K562 (cell line): ENCODE data around the gene ZNF32. TPM values are rescaled to one million over a fixed set of nuclear protein-coding genes. Genes with fewer than 3 reads are reported as not detected.

Source experiments
- BRD4 ChIP-seq: fragments of 200-600 bp; sonication (generic); IDR thresholded peaks from 2 replicates; pipeline ENCODE4 v1.6.1; 2017; ENCODE audit warnings: inconsistent platforms
- EHMT2 ChIP-seq: fragments of 450-650 bp; IDR thresholded peaks from 2 replicates; pipeline ENCODE4 v1.6.1; 2018; ENCODE audit warnings: antibody characterized with exemption
- FOXA3 ChIP-seq, 2 experiments: fragments of 450-650 bp in 1 of 2; sonication (generic) in 1 of 2; formaldehyde crosslinking; IDR thresholded peaks in 1 of 2; conservative IDR thresholded peaks in 1 of 2; 2 replicates each; pipeline versions ENCODE4 v1.4.0 to v1.8.0; 2020 to 2022; ENCODE audit warnings: mild to moderate bottlenecking in 2 of 2, missing genetic modification reagents in 1 of 2
- FOXM1 ChIP-seq, 2 experiments: fragments of 450-650 bp in 1 of 2; sonication (generic) in 1 of 2; formaldehyde crosslinking in 1 of 2; IDR thresholded peaks; 2 replicates each; pipeline versions ENCODE4 v1.6.1 to v1.9.0; 2017 to 2022; ENCODE audit warnings: low read depth in 2 of 2, mild to moderate bottlenecking in 2 of 2, missing genetic modification reagents in 1 of 2, moderate library complexity in 1 of 2
- HNRNPLL ChIP-seq: fragments of 200-400 bp; formaldehyde crosslinking; IDR thresholded peaks from 2 replicates; pipeline ENCODE4 v1.6.1; 2017; ENCODE audit warnings: low read length, low read depth, mild to moderate bottlenecking; ENCODE audit not compliant: poor library complexity, severe bottlenecking
- POLR2AphosphoS2 ChIP-seq: IDR thresholded peaks from 2 replicates; pipeline ENCODE4 v1.6.1; 2012; ENCODE audit warnings: low read length, improper control_type of control experiment
- XRCC4 ChIP-seq: IDR thresholded peaks from one replicate; pipeline ENCODE4 v1.6.1; 2011; ENCODE audit not compliant: insufficient read depth, insufficient read length; ENCODE audit errors: extremely low read depth
- ZNF197 ChIP-seq: fragments of 200-800 bp; sonication (Bioruptor generic); IDR thresholded peaks from 2 replicates; pipeline ENCODE4 v1.6.1; 2016; ENCODE audit warnings: low read depth, missing genetic modification characterization, missing compliant biosample characterization
- ZNF707 ChIP-seq: fragments of 250-450 bp; sonication (Bioruptor Pico); conservative IDR thresholded peaks from 2 replicates; pipeline ENCODE4 v1.8.0; 2022; ENCODE audit warnings: inconsistent platforms, mild to moderate bottlenecking, moderate library complexity
- polyA plus RNA-seq, 8 experiments: library from polyadenylated mRNA; depleted of rRNA in 4 of 8; stranded (reverse) in 5 of 8; unstranded in 3 of 8; fragments of >200 nt; fragmentation: Nextera tagmentation in 2 of 8; fragmentation: Illumina TruSeq in 1 of 8; extraction: Ambion mirVana in 2 of 8; extraction: Trizol in 1 of 8; gene quantifications; 2 replicates each; pipeline versions ENCODE4 v1.2.1 to v1.2.3, GENCODE V29; 2011 to 2014; ENCODE audit warnings: inconsistent platforms in 1 of 8, missing spikeins in 1 of 8
- total RNA-seq, 7 experiments: library from RNA; depleted of rRNA in 6 of 7; stranded (reverse); fragments of >200 nt in 6 of 7; fragmentation: Illumina TruSeq in 2 of 7; extraction: Trizol in 2 of 7; gene quantifications; 2 replicates each; pipeline versions ENCODE4 v1.2.1 to v1.2.3, GENCODE V29; 2011 to 2021; ENCODE audit warnings: low replicate concordance in 1 of 7
- TF ChIP-seq, protein P1 (sequence below), 2 experiments: IDR thresholded peaks; 2 replicates each; pipeline ENCODE4 v1.6.1; 2011; ENCODE audit warnings: borderline replicate concordance in 1 of 2, control low read depth in 1 of 2, low read depth in 1 of 2, low read length in 1 of 2, mild to moderate bottlenecking in 1 of 2, mixed read lengths in 1 of 2, moderate library complexity in 1 of 2; ENCODE audit not compliant: insufficient read depth in 1 of 2, insufficient read length in 1 of 2, poor library complexity in 1 of 2, severe bottlenecking in 1 of 2; ENCODE audit errors: extremely low read depth in 1 of 2
- TF ChIP-seq, protein P2 (sequence below), 2 experiments: fragments of 450-650 bp; IDR thresholded peaks; 2 replicates each; pipeline ENCODE4 v1.6.1; 2018; ENCODE audit warnings: mild to moderate bottlenecking in 2 of 2, low read depth in 1 of 2; ENCODE audit not compliant: partially characterized antibody in 2 of 2
- TF ChIP-seq, protein P3 (sequence below): fragments of 250-450 bp; sonication (Bioruptor Pico); IDR thresholded peaks from 2 replicates; pipeline ENCODE4 v1.4.0; 2020

Gene ZNF32
- total and polyA plus RNA-seq, 9 of the 15 experiments (the other 6 are each of a cell fraction or from before 2014, with no cell fraction given) = 17.3 to 57.0 (median 26.3) TPM

DNA sequence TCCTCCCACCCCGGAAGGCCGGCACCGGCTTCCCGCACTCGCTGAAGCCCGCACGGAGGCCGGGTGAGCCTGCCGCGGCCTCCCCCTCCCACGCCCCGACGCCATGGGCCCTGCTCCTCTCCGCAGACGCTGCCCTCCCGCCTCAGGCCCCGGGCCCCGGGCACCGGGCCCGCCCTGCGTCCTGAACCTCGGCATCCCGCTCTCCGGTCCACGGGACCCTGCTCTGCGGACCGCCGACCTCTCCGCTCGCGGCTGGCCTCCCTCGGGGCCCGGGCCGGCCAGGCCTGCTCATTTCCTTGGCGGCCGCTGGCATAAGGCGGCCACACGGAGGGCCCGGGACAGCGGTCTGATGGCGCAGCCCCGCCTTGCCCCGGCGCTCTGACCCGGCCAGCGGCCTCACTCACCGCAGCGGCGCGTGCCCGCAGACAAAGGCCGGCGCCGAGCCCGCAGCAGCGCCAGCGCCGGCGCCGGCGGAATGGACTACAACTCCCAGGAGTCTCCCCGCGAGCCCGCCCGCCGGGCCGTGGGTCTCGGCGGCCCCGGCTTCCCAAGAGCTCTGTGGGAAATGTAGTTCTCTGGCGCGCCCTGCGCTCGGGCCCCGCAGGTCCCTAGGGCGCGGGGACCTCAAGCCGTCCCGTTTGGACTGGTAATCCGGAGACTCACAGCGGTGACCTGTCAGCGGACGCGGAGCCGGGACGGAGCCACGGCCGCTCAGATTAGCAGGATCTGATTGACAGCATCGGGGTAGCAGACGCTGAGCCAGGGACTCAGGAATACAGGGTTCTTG, at the start of gene ZNF32 (continued):
- peak; percentile 74; the same call in 1 of the 2 replicates for TF ChIP-seq BRD4
- no peak for TF ChIP-seq ZNF707 (CRISPR knock-in tag)
- TF ChIP-seq FOXA3 (CRISPR knock-in tag; conservative IDR thresholded peaks at IDR 0.05 in 1 of 2, IDR thresholded peaks at IDR 0.05 in 1 of 2) = no peak
- TF ChIP-seq XRCC4 = no peak
- TF ChIP-seq, protein P1, sequence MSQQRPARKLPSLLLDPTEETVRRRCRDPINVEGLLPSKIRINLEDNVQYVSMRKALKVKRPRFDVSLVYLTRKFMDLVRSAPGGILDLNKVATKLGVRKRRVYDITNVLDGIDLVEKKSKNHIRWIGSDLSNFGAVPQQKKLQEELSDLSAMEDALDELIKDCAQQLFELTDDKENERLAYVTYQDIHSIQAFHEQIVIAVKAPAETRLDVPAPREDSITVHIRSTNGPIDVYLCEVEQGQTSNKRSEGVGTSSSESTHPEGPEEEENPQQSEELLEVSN (IDR thresholded peaks at IDR 0.05; ENCODE audit: borderline replicate concordance in 1 of 2, extremely low read depth in 1 of 2, insufficient read depth in 1 of 2, insufficient read length in 1 of 2, low read depth in 1 of 2, low read length in 1 of 2, poor library complexity in 1 of 2, severe bottlenecking in 1 of 2) = peak in 1 of 2 experiments; percentile 89
- TF ChIP-seq, protein P2, sequence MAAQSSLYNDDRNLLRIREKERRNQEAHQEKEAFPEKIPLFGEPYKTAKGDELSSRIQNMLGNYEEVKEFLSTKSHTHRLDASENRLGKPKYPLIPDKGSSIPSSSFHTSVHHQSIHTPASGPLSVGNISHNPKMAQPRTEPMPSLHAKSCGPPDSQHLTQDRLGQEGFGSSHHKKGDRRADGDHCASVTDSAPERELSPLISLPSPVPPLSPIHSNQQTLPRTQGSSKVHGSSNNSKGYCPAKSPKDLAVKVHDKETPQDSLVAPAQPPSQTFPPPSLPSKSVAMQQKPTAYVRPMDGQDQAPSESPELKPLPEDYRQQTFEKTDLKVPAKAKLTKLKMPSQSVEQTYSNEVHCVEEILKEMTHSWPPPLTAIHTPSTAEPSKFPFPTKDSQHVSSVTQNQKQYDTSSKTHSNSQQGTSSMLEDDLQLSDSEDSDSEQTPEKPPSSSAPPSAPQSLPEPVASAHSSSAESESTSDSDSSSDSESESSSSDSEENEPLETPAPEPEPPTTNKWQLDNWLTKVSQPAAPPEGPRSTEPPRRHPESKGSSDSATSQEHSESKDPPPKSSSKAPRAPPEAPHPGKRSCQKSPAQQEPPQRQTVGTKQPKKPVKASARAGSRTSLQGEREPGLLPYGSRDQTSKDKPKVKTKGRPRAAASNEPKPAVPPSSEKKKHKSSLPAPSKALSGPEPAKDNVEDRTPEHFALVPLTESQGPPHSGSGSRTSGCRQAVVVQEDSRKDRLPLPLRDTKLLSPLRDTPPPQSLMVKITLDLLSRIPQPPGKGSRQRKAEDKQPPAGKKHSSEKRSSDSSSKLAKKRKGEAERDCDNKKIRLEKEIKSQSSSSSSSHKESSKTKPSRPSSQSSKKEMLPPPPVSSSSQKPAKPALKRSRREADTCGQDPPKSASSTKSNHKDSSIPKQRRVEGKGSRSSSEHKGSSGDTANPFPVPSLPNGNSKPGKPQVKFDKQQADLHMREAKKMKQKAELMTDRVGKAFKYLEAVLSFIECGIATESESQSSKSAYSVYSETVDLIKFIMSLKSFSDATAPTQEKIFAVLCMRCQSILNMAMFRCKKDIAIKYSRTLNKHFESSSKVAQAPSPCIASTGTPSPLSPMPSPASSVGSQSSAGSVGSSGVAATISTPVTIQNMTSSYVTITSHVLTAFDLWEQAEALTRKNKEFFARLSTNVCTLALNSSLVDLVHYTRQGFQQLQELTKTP (IDR thresholded peaks at IDR 0.05; ENCODE audit: low read depth in 1 of 2, partially characterized antibody in 2 of 2) = peak in 1 of 2 experiments; percentile 97
- TF ChIP-seq, protein P3, sequence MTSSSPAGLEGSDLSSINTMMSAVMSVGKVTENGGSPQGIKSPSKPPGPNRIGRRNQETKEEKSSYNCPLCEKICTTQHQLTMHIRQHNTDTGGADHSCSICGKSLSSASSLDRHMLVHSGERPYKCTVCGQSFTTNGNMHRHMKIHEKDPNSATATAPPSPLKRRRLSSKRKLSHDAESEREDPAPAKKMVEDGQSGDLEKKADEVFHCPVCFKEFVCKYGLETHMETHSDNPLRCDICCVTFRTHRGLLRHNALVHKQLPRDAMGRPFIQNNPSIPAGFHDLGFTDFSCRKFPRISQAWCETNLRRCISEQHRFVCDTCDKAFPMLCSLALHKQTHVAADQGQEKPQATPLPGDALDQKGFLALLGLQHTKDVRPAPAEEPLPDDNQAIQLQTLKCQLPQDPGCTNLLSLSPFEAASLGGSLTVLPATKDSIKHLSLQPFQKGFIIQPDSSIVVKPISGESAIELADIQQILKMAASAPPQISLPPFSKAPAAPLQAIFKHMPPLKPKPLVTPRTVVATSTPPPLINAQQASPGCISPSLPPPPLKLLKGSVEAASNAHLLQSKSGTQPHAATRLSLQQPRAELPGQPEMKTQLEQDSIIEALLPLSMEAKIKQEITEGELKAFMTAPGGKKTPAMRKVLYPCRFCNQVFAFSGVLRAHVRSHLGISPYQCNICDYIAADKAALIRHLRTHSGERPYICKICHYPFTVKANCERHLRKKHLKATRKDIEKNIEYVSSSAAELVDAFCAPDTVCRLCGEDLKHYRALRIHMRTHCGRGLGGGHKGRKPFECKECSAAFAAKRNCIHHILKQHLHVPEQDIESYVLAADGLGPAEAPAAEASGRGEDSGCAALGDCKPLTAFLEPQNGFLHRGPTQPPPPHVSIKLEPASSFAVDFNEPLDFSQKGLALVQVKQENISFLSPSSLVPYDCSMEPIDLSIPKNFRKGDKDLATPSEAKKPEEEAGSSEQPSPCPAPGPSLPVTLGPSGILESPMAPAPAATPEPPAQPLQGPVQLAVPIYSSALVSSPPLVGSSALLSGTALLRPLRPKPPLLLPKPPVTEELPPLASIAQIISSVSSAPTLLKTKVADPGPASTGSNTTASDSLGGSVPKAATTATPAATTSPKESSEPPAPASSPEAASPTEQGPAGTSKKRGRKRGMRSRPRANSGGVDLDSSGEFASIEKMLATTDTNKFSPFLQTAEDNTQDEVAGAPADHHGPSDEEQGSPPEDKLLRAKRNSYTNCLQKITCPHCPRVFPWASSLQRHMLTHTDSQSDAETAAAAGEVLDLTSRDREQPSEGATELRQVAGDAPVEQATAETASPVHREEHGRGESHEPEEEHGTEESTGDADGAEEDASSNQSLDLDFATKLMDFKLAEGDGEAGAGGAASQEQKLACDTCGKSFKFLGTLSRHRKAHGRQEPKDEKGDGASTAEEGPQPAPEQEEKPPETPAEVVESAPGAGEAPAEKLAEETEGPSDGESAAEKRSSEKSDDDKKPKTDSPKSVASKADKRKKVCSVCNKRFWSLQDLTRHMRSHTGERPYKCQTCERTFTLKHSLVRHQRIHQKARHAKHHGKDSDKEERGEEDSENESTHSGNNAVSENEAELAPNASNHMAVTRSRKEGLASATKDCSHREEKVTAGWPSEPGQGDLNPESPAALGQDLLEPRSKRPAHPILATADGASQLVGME (CRISPR knock-in tag) = no peak
- no peak for TF ChIP-seq POLR2AphosphoS2
- no peak for TF ChIP-seq EHMT2
- TF ChIP-seq HNRNPLL = peak; percentile 37
- TF ChIP-seq ZNF197 (CRISPR knock-in tag) = peak; percentile 97
- TF ChIP-seq FOXM1 (IDR thresholded peaks at IDR 0.05; ENCODE audit: low read depth) = no peak
- 0 out of 2 replicates have a peak, but pooled peaks have one; percentile 63 for TF ChIP-seq FOXM1 (CRISPR knock-in tag; IDR thresholded peaks at IDR 0.05; ENCODE audit: low read depth)
